Right cardiac atrium (tissue), 5 donors: ENCODE measurements around the gene POLE4. TPM values are rescaled to one million over a fixed set of nuclear protein-coding genes. Genes with fewer than 3 reads are reported as not detected.
A peak's percentile ranks its signal among the peaks of the same experiment; 100 is the strongest.

Experiments used
- ATAC-seq, 2 donors: fragments of 200-7000 bp; cut with Tn5 transposase; one replicate each; pipeline versions ENCODE4 v1.8.0 to v1.9.1; 2020; ENCODE audit warnings: moderate library complexity in 2 of 2, mild to moderate bottlenecking in 1 of 2
- DNase-seq, 3 donors: peaks; one replicate each; pipeline ENCODE4 v3.0.0-alpha.2; 2020
- H3K27ac ChIP-seq: one replicate; pipeline ENCODE4 v1.5.1; 2013; ENCODE audit warnings: mild to moderate bottlenecking, low read length, control low read depth, moderate library complexity
- H3K27me3 ChIP-seq: one replicate; pipeline ENCODE4 v1.6.1; 2013; ENCODE audit not compliant: control insufficient read depth, insufficient read depth
- H3K4me1 ChIP-seq: one replicate; pipeline ENCODE4 v1.6.1; 2013; ENCODE audit warnings: low read length; ENCODE audit not compliant: control insufficient read depth, insufficient read depth
- H3K4me3 ChIP-seq: one replicate; pipeline ENCODE4 v1.5.1; 2013; ENCODE audit warnings: low read length, control low read depth
- H3K9me3 ChIP-seq: one replicate; pipeline ENCODE4 v1.6.1; 2013; ENCODE audit warnings: low read length; ENCODE audit not compliant: control insufficient read depth
- WGBS: extraction: QIAGEN DNeasy Blood & Tissue Kit; methylation state at CpG from one replicate; pipeline ENCODE4 v1.1.7; 2013; 5-methylcytosine and 5-hydroxymethylcytosine counted together
- intact Hi-C, 4 donors: fragments of 100-400 bp; cut with DNase I; formaldehyde crosslinking; loops; one replicate each; pipeline versions ENCODE4 v1.11.0 to v1.14.0; 2022 to 2023
- polyA plus RNA-seq: library from polyadenylated mRNA; stranded (reverse); fragments of 200-250 nt; gene quantifications from one replicate; pipeline ENCODE4 v1.2.3, GENCODE V29; 2013
- total RNA-seq, 4 donors: library from RNA; stranded (reverse); fragmentation: NEBNext Ultra II Directional; extraction: Animal tissue kit (Norgen Biotek cat#: 25700); gene quantifications; one replicate each; pipeline ENCODE4 v1.2.1, GENCODE V29; 2021
- donor health status: healthy with polysubstance abuse.
- donor health status: DM: no; HTN: yes; CAD: no.
- donor health status: DM: no; HTN: no; CAD: no.
- donor health status: DM: no; HTN: yes; CAD: no; lungs with severe emphysema.
- donor health status: DM: yes; HTN: yes; CAD: no.

Gene POLE4
- total and polyA plus RNA-seq, 5 donors = 30.7 to 42.6 (median 35.5) TPM

- no peak overlapping the region for H3K4me3 ChIP-seq
- intact Hi-C loops = loop anchor here in 3 of 4 donors (5.0 kb wide), 3 partner anchors 145 to 485 kb away; no protein-coding TSS in a partner anchor
- H3K9me3 ChIP-seq = no peaks in the 10 kb centered on the region
- DNase-seq (no peak), ATAC-seq (peak; percentile 39 to 41)
- WGBS = 53% methylated on average over 5 of the region's 5 CpGs
- no peak overlapping the region for H3K27ac ChIP-seq
- no peaks in the 10 kb centered on the region for H3K27me3 ChIP-seq
- no peaks in the 10 kb centered on the region for H3K4me1 ChIP-seq
Measured at GRCh38 chr2:74922592-74923227, 35.7 kb upstream of the POLE4 start.

- 92% methylated on average over 11 of the region's 11 CpGs for WGBS
- intact Hi-C loops = loop anchor here in 3 of 4 donors (5.0 kb wide), 3 partner anchors 143 to 483 kb away; no protein-coding TSS in a partner anchor
- H3K27me3 ChIP-seq = no peaks in the 10 kb centered on the region
- DNase-seq = no peak
- no peaks in the 10 kb centered on the region for H3K4me1 ChIP-seq
- no peak for ATAC-seq
- no peak overlapping the region for H3K27ac ChIP-seq
- no peaks in the 10 kb centered on the region for H3K9me3 ChIP-seq
- no peak overlapping the region for H3K4me3 ChIP-seq
Measured at GRCh38 chr2:74924463-74925265, 33.8 kb upstream of the POLE4 start.

GRCh38 chr2:74925361-74925786, 33.1 kb upstream of the POLE4 start:
- Histone ChIP-seq H3K4me1 (no peaks in the 10 kb centered on the region), H3K9me3 (no peaks in the 10 kb centered on the region), H3K4me3 (no peak overlapping the region), H3K27me3 (no peaks in the 10 kb centered on the region), H3K27ac (no peak overlapping the region)
- intact Hi-C loops = no loop called here
- ATAC-seq = no peak
- DNase-seq = no peak
- WGBS = 67% methylated on average over 2 of the region's 2 CpGs

GRCh38 chr2:74927621-74928020, 30.8 kb upstream of the POLE4 start:
- no peaks in the 10 kb centered on the region for H3K4me1 ChIP-seq
- no peaks in the 10 kb centered on the region for H3K9me3 ChIP-seq
- no peak overlapping the region for H3K27ac ChIP-seq
- WGBS = 84% methylated on average over 5 of the region's 5 CpGs
- no peak overlapping the region for H3K4me3 ChIP-seq
- no peak for DNase-seq
- no peaks in the 10 kb centered on the region for H3K27me3 ChIP-seq
- intact Hi-C loops = no loop called here
- no peak for ATAC-seq

GRCh38 chr2:74930811-74931486, 27.5 kb upstream of the POLE4 start:
- Histone ChIP-seq H3K4me1 (no peaks in the 10 kb centered on the region), H3K27me3 (no peaks in the 10 kb centered on the region), H3K27ac (no peak overlapping the region), H3K4me3 (no peak overlapping the region), H3K9me3 (no peaks in the 10 kb centered on the region)
- DNase-seq (no peak), ATAC-seq (no peak)
- intact Hi-C loops = no loop called here
- WGBS = 86% methylated on average over 8 of the region's 8 CpGs

GRCh38 chr2:74931940-74932339, 26.5 kb upstream of the POLE4 start:
- ATAC-seq = no peak
- no peaks in the 10 kb centered on the region for H3K9me3 ChIP-seq
- H3K27ac ChIP-seq = no peak overlapping the region
- intact Hi-C loops = no loop called here
- no peak for DNase-seq
- no peak overlapping the region for H3K4me3 ChIP-seq
- no peaks in the 10 kb centered on the region for H3K4me1 ChIP-seq
- WGBS = 69% methylated on average over 2 of the region's 2 CpGs
- H3K27me3 ChIP-seq = no peaks in the 10 kb centered on the region

- no peak for ATAC-seq
- no peak overlapping the region for H3K27ac ChIP-seq
- H3K27me3 ChIP-seq = no peaks in the 10 kb centered on the region
- WGBS = 77% methylated on average over 4 of the region's 4 CpGs
- DNase-seq = no peak
- H3K4me3 ChIP-seq = no peak overlapping the region
- H3K9me3 ChIP-seq = no peaks in the 10 kb centered on the region
- intact Hi-C loops = no loop called here
- H3K4me1 ChIP-seq = no peaks in the 10 kb centered on the region
Measured at GRCh38 chr2:74935975-74936391, 22.5 kb upstream of the POLE4 start.

- no peak overlapping the region for H3K4me3 ChIP-seq
- no peak for ATAC-seq
- intact Hi-C loops = no loop called here
Measured at GRCh38 chr2:74937221-74937880, 21.1 kb upstream of the POLE4 start.

GRCh38 chr2:74938264-74938663, 20.2 kb upstream of the POLE4 start:
- DNase-seq = no peak
- WGBS = 88% methylated on average over 4 of the region's 4 CpGs
- no peaks in the 10 kb centered on the region for H3K4me1 ChIP-seq
- no peak overlapping the region for H3K27ac ChIP-seq
- H3K4me3 ChIP-seq = no peak overlapping the region
- intact Hi-C loops = no loop called here
- H3K9me3 ChIP-seq = no peaks in the 10 kb centered on the region
- H3K27me3 ChIP-seq = no peaks in the 10 kb centered on the region
- no peak for ATAC-seq

More at GRCh38 chr2:74937221-74937880, 21.1 kb upstream of the POLE4 start:
- H3K27ac ChIP-seq = no peak overlapping the region
- WGBS = 89% methylated on average over 6 of the region's 6 CpGs
- no peaks in the 10 kb centered on the region for H3K4me1 ChIP-seq
- no peak for DNase-seq
- no peaks in the 10 kb centered on the region for H3K9me3 ChIP-seq
- H3K27me3 ChIP-seq = no peaks in the 10 kb centered on the region

GRCh38 chr2:74939919-74940812, 18.3 kb upstream of the POLE4 start:
- intact Hi-C loops = no loop called here
- DNase-seq = no peak
- no peaks in the 10 kb centered on the region for H3K27me3 ChIP-seq
- no peaks in the 10 kb centered on the region for H3K4me1 ChIP-seq
- H3K4me3 ChIP-seq = no peak overlapping the region
- no peak overlapping the region for H3K27ac ChIP-seq
- no peaks in the 10 kb centered on the region for H3K9me3 ChIP-seq
- WGBS = 85% methylated on average over 7 of the region's 7 CpGs
- ATAC-seq = no peak
